ENCODE measurements around the gene TOMM34.

Gene TOMM34

GRCh38 chr20:44963325-44964215, 3.4 kb upstream of the TOMM34 start:
- peak; percentile 79 for FAIRE-seq
- no peak for DNase-seq (ENCODE audit: insufficient read length, low spot score)

GRCh38 chr20:44962483-44962882, 2.3 kb upstream of the TOMM34 start:
- no peak for DNase-seq (ENCODE audit: insufficient read length, low spot score)
- no peak for FAIRE-seq

GRCh38 chr20:44961870-44962267, 1.7 kb upstream of the TOMM34 start:
- DNase-seq (ENCODE audit: insufficient read length, low spot score) (no peak), FAIRE-seq (no peak)

- no peak for DNase-seq (ENCODE audit: insufficient read length, low spot score)
These were observed 1.0 kb upstream of the TOMM34 start for GRCh38 chr20:44961011-44961869.

GRCh38 chr20:44959638-44960102, 527 bp downstream of the TOMM34 start:
- peak; percentile 76 for FAIRE-seq
- DNase-seq (ENCODE audit: insufficient read length, low spot score), result no peak

More at GRCh38 chr20:44961011-44961869, 1.0 kb upstream of the TOMM34 start:
- FAIRE-seq, result no peak

GRCh38 chr20:44959082-44959637, 1.0 kb downstream of the TOMM34 start:
- no peak for FAIRE-seq
- no peak for DNase-seq (ENCODE audit: insufficient read length, low spot score)

GRCh38 chr20:44958276-44958675, 1.9 kb downstream of the TOMM34 start:
- FAIRE-seq, result no peak
- DNase-seq (ENCODE audit: insufficient read length, low spot score), result no peak

GRCh38 chr20:44956410-44956809, 3.8 kb downstream of the TOMM34 start:
- no peak for FAIRE-seq
- no peak for DNase-seq (ENCODE audit: insufficient read length, low spot score)

- no peak for FAIRE-seq
- no peak for DNase-seq (ENCODE audit: insufficient read length, low spot score)
These were observed 4.9 kb downstream of the TOMM34 start for GRCh38 chr20:44955270-44955669.

GRCh38 chr20:44954211-44954610, 6.0 kb downstream of the TOMM34 start:
- DNase-seq (ENCODE audit: insufficient read length, low spot score) (no peak), FAIRE-seq (no peak)

GRCh38 chr20:44952731-44953130, 7.5 kb downstream of the TOMM34 start:
- no peak for FAIRE-seq
- DNase-seq (ENCODE audit: insufficient read length, low spot score), result no peak

- DNase-seq (ENCODE audit: insufficient read length, low spot score) (no peak), FAIRE-seq (no peak)
These were observed 9.8 kb downstream of the TOMM34 start for GRCh38 chr20:44950368-44950767.

- FAIRE-seq (no peak), DNase-seq (ENCODE audit: insufficient read length, low spot score) (no peak)
These were observed 11.7 kb downstream of the TOMM34 start for GRCh38 chr20:44948513-44948912.

- DNase-seq (ENCODE audit: insufficient read length, low spot score), result no peak
- FAIRE-seq, result no peak
These were observed 12.1 kb downstream of the TOMM34 start for GRCh38 chr20:44948107-44948506.

- DNase-seq (ENCODE audit: insufficient read length, low spot score), result no peak
- no peak for FAIRE-seq
These were observed 13.8 kb downstream of the TOMM34 start for GRCh38 chr20:44946271-44946852.

GRCh38 chr20:44945261-44945660, 14.9 kb downstream of the TOMM34 start:
- FAIRE-seq, result no peak
- DNase-seq (ENCODE audit: insufficient read length, low spot score), result no peak

GRCh38 chr20:44943828-44944227, 16.4 kb downstream of the TOMM34 start:
- DNase-seq (ENCODE audit: insufficient read length, low spot score), result no peak
- FAIRE-seq, result no peak

- DNase-seq (ENCODE audit: insufficient read length, low spot score) (no peak), FAIRE-seq (no peak)
These were observed 17.8 kb downstream of the TOMM34 start for GRCh38 chr20:44942264-44942973.

GRCh38 chr20:44941120-44941691, 19.0 kb downstream of the TOMM34 start:
- no peak for DNase-seq (ENCODE audit: insufficient read length, low spot score)
- FAIRE-seq, result no peak

- no peak for DNase-seq (ENCODE audit: insufficient read length, low spot score)
- no peak for FAIRE-seq
These were observed 21.6 kb downstream of the TOMM34 start for GRCh38 chr20:44938637-44939036.

Data from GM19239 (cell line).